Measurements from ENCODE around the gene SLC25A51.

The SLC25A51 gene

GRCh38 chr9:37938121-37938891 is 34.4 kb upstream of the SLC25A51 start (continued):
- TF ChIP-seq OSR2 (tag by site-specific recombination; IDR thresholded peaks at IDR 0.05) (peak; percentile 31; the same call in 1 of the 2 replicates), ZBTB20 (tag by site-specific recombination; IDR thresholded peaks at IDR 0.05) (0 out of 2 replicates have a peak, but pooled peaks have one; percentile 48)

- TF ChIP-seq ZNF585B (tag by site-specific recombination; IDR thresholded peaks at IDR 0.05) (no peak), ZNF624 (tag by site-specific recombination; IDR thresholded peaks at IDR 0.05) (no peak), ZNF335 (tag by site-specific recombination; conservative IDR thresholded peaks at IDR 0.05) (peak; percentile 63), ZNF274 (IDR thresholded peaks at IDR 0.05; ENCODE audit: low read length) (no peak), ZNF274 (tag by site-specific recombination; IDR thresholded peaks at IDR 0.05; ENCODE audit: borderline replicate concordance) (no peak), ZNF341 (tag by site-specific recombination; IDR thresholded peaks at IDR 0.05; ENCODE audit: low read depth) (peak; percentile 93), ZNF132 (tag by site-specific recombination; IDR thresholded peaks at IDR 0.05; ENCODE audit: borderline replicate concordance) (no peak), ZNF248 (tag by site-specific recombination; IDR thresholded peaks at IDR 0.05) (no peak), ZNF404 (tag by site-specific recombination; IDR thresholded peaks at IDR 0.05) (no peak), FEZF1 (tag by site-specific recombination; IDR thresholded peaks at IDR 0.05) (0 out of 2 replicates have a peak, but pooled peaks have one; percentile 14)
- TF ChIP-seq, protein P1, sequence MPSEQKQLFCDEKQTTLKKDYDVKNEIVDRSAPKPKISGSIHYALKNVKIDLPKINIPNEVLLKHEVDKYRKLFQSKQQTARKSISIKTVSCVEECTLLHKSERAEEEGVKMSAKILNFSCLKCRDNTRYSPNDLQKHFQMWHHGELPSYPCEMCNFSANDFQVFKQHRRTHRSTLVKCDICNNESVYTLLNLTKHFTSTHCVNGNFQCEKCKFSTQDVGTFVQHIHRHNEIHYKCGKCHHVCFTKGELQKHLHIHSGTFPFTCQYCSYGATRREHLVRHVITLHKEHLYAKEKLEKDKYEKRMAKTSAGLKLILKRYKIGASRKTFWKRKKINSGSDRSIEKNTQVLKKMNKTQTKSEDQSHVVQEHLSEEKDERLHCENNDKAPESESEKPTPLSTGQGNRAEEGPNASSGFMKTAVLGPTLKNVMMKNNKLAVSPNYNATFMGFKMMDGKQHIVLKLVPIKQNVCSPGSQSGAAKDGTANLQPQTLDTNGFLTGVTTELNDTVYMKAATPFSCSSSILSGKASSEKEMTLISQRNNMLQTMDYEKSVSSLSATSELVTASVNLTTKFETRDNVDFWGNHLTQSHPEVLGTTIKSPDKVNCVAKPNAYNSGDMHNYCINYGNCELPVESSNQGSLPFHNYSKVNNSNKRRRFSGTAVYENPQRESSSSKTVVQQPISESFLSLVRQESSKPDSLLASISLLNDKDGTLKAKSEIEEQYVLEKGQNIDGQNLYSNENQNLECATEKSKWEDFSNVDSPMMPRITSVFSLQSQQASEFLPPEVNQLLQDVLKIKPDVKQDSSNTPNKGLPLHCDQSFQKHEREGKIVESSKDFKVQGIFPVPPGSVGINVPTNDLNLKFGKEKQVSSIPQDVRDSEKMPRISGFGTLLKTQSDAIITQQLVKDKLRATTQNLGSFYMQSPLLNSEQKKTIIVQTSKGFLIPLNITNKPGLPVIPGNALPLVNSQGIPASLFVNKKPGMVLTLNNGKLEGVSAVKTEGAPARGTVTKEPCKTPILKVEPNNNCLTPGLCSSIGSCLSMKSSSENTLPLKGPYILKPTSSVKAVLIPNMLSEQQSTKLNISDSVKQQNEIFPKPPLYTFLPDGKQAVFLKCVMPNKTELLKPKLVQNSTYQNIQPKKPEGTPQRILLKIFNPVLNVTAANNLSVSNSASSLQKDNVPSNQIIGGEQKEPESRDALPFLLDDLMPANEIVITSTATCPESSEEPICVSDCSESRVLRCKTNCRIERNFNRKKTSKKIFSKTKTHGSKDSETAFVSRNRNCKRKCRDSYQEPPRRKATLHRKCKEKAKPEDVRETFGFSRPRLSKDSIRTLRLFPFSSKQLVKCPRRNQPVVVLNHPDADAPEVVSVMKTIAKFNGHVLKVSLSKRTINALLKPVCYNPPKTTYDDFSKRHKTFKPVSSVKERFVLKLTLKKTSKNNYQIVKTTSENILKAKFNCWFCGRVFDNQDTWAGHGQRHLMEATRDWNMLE (tag by site-specific recombination; conservative IDR thresholded peaks at IDR 0.05; ENCODE audit: low read depth) = no peak
- H3K4me1 ChIP-seq (ENCODE audit: control insufficient read depth, insufficient read depth, low read length) = peaks cover 4% of the 10 kb centered on the region
- CTCF ChIA-PET = interaction anchor here (0.6 to 2.7 kb wide), 5 partner anchors 11 to 223 kb away, joined by 3 to 8 read pairs (median 3); no protein-coding TSS in a partner anchor
- POLR2A ChIA-PET = interaction anchor here (0.7 kb wide), 1 partner anchor 13 kb away, joined by 4 read pairs; no protein-coding TSS in a partner anchor
- peaks cover 0 to 49% of the 10 kb centered on the region in 2 experiments; a peak in 1 of 3 replicates for H3K36me3 ChIP-seq (ENCODE audit: control insufficient read depth in 2 of 2, insufficient read depth in 1 of 2, low read length in 2 of 2)
- no peak overlapping the region for H3K27ac ChIP-seq (ENCODE audit: extremely low read depth, low read depth, low read length)
- H3K9me3 ChIP-seq (ENCODE audit: control insufficient read depth, insufficient read depth, low read depth, low read length) = no peaks in the 10 kb centered on the region
- H3K4me3 ChIP-seq (ENCODE audit: low read depth, low read length) = no peak overlapping the region
Observed at GRCh38 chr9:37937366-37937765, 33.4 kb upstream of the SLC25A51 start.

DNA sequence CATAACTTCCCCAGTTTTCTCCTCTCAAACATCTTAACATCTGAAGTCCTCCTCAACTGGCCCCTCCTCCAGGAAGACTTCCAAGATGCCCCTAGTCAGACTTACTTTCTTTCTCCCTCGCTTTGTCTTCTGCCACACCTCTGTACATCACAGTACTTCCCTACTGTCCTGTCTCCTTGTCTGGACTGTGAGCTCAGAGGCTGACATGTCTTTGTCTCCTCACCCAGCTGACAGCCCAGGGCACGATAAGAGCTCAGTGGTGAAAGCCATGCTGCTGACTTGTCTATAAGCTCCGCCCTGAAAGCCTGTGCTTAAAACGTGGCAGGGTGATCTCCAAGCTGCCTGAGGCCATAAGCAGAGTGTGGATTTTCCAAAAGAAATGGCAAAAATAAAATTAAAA is 33.0 kb upstream of the SLC25A51 start:
- H3K36me3 ChIP-seq (ENCODE audit: control insufficient read depth in 2 of 2, insufficient read depth in 1 of 2, low read length in 2 of 2) = peaks cover 0 to 45% of the 10 kb centered on the region in 2 experiments; a peak in 1 of 3 replicates
- peaks cover 4% of the 10 kb centered on the region for H3K4me1 ChIP-seq (ENCODE audit: control insufficient read depth, insufficient read depth, low read length)
- no peak overlapping the region for H3K4me3 ChIP-seq (ENCODE audit: low read depth, low read length)
- TF ChIP-seq ZNF610 (tag by site-specific recombination; IDR thresholded peaks at IDR 0.05; ENCODE audit: borderline replicate concordance) (no peak), ZNF514 (tag by site-specific recombination; IDR thresholded peaks at IDR 0.05) (no peak), ZNF354C (tag by site-specific recombination; IDR thresholded peaks at IDR 0.05; ENCODE audit: borderline replicate concordance, low read depth) (no peak), HOXD13 (CRISPR knock-in tag; IDR thresholded peaks at IDR 0.05; ENCODE audit: borderline replicate concordance) (no peak), IKZF3 (tag by site-specific recombination; IDR thresholded peaks at IDR 0.05) (no peak), ZNF791 (tag by site-specific recombination; IDR thresholded peaks at IDR 0.05) (no peak), ZNF138 (tag by site-specific recombination; IDR thresholded peaks at IDR 0.05; ENCODE audit: borderline replicate concordance) (no peak), GLIS2 (tag by site-specific recombination; IDR thresholded peaks at IDR 0.05) (no peak), BCL11A (tag by site-specific recombination; IDR thresholded peaks at IDR 0.05; ENCODE audit: low read depth) (no peak), ZNF302 (tag by site-specific recombination; IDR thresholded peaks at IDR 0.05; ENCODE audit: low read depth) (no peak)
- POLR2A ChIA-PET = interaction anchor here (0.7 kb wide), 1 partner anchor 14 kb away, joined by 4 read pairs; no protein-coding TSS in a partner anchor
- CTCF ChIA-PET = interaction anchor here (0.6 to 2.7 kb wide), 4 partner anchors 10 to 151 kb away, joined by 3 to 8 read pairs (median 6); no protein-coding TSS in a partner anchor
- no peaks in the 10 kb centered on the region for H3K9me3 ChIP-seq (ENCODE audit: control insufficient read depth, insufficient read depth, low read depth, low read length)
- no peak overlapping the region for H3K27ac ChIP-seq (ENCODE audit: extremely low read depth, low read depth, low read length)
